ENCODE measurements around the gene TMIGD1. TPM values are rescaled to one million over a fixed set of nuclear protein-coding genes. Genes with fewer than 3 reads are reported as not detected.

Gene TMIGD1
- total RNA-seq, 1 experiment from 2014 or later, result not detected

- TF ChIP-seq CTCF (IDR thresholded peaks at IDR 0.05 in 2 of 3, conservative IDR thresholded peaks at IDR 0.05 in 1 of 3; ENCODE audit: borderline replicate concordance in 1 of 3, insufficient read depth in 1 of 3, low read depth in 2 of 3, low read length in 2 of 3) (no peak), ZNF274 (IDR thresholded peaks at IDR 0.05; ENCODE audit: low read depth, low read length) (no peak), SP1 (IDR thresholded peaks at IDR 0.05; ENCODE audit: low read depth) (no peak), CBX3 (IDR thresholded peaks at IDR 0.05; ENCODE audit: low read depth) (no peak), POLR2A (IDR thresholded peaks at IDR 0.05; ENCODE audit: borderline replicate concordance, extremely low read depth, insufficient read depth, insufficient read length) (no peak), RAD21 (IDR thresholded peaks at IDR 0.05; ENCODE audit: low read depth) (no peak), EZH2phosphoT487 (IDR thresholded peaks at IDR 0.05; ENCODE audit: borderline replicate concordance) (no peak), CEBPB (IDR thresholded peaks at IDR 0.05; ENCODE audit: low read depth) (no peak), ZFX (IDR thresholded peaks at IDR 0.05) (no peak), ATF3 (IDR thresholded peaks at IDR 0.05) (no peak), EGR1 (IDR thresholded peaks at IDR 0.05; ENCODE audit: low read depth) (no peak)
Measured at GRCh38 chr17:30368912-30369720, 35.3 kb upstream of the TMIGD1 start (continued).

GRCh38 chr17:30366536-30366935 is 32.7 kb upstream of the TMIGD1 start:
- CTCF ChIA-PET, result interaction anchor here (0.6 to 1.6 kb wide), 2 partner anchors 11 to 30 kb away, joined by 3 to 4 read pairs; no protein-coding TSS in a partner anchor
- BruUV-seq (replicated peaks), result no TSS peak
- Histone ChIP-seq H3K4me3 (replicated peaks in 1 of 2; ENCODE audit: low read depth in 1 of 2, low read length in 2 of 2) (no peak overlapping the region), H3K9me2 (ENCODE audit: insufficient read depth) (peaks cover 3% of the 10 kb centered on the region; the same call in 1 of the 2 replicates), H3K4me1 (ENCODE audit: control insufficient read depth in 1 of 2, insufficient read depth in 2 of 2, low read length in 2 of 2) (peaks cover 0 to 16% of the 10 kb centered on the region in 2 experiments; a peak in 2 of 4 replicates), H3K27me3 (ENCODE audit: insufficient read depth, low read length) (no peaks in the 10 kb centered on the region), H3K9ac (ENCODE audit: low read length) (no peak overlapping the region), H3K4me2 (ENCODE audit: low read length) (no peak overlapping the region), H4K20me1 (ENCODE audit: insufficient read depth) (no peaks in the 10 kb centered on the region), H3K9me3 (ENCODE audit: control insufficient read depth in 1 of 2, insufficient read depth in 1 of 2, low read depth in 1 of 2, low read length in 2 of 2) (peaks cover 0 to 12% of the 10 kb centered on the region in 2 experiments; a peak in 2 of 4 replicates), H3K36me3 (ENCODE audit: control insufficient read depth in 1 of 2, insufficient read depth in 2 of 2, low read length in 2 of 2) (no peaks in the 10 kb centered on the region), H2AFZ (ENCODE audit: low read depth, low read length, poor library complexity, severe bottlenecking) (no peak overlapping the region), H3K27ac (ENCODE audit: low read depth, low read length) (no peak overlapping the region), H3K79me2 (ENCODE audit: insufficient read depth, low read length) (no peaks in the 10 kb centered on the region)
- no peak for DNase-seq (ENCODE audit: low read depth, low spot score)
- RAD21 ChIA-PET (ENCODE audit: low non-redundant PET in 1 of 2, low total read pairs in 2 of 2, uncharacterized antibody in 2 of 2, unreplicated experiment in 2 of 2), result no interaction called here
- POLR2A ChIA-PET, result no interaction called here
- TF ChIP-seq MAX (IDR thresholded peaks at IDR 0.05), result no peak
- no peak for TF ChIP-seq EGR1 (IDR thresholded peaks at IDR 0.05; ENCODE audit: low read depth)
- TF ChIP-seq JUND (IDR thresholded peaks at IDR 0.05), result no peak
- TF ChIP-seq SIN3A (IDR thresholded peaks at IDR 0.05; ENCODE audit: low read depth), result no peak
- no peak for TF ChIP-seq ELF1 (IDR thresholded peaks at IDR 0.05; ENCODE audit: borderline replicate concordance, low read depth)
- intact Hi-C loops (cut with micrococcal nuclease), result no loop called here
- no peak for ATAC-seq
